HEK293T (cell line): ENCODE measurements around the gene VAX1.
"Not testable (repeated sequence)": the region's sequence is repeated elsewhere in the genome, so short reads cannot be mapped to it uniquely, and the experiment has no call there.

Experiments used
- CTCF ChIA-PET: fragments of 350-600 bp; formaldehyde crosslinking; extraction: SDS; loops from one replicate; lab custom pipeline; 2021; ENCODE audit warnings: antibody characterized with exemption, inconsistent platforms; lab: Yijun Ruan, JAX
- POLR2A ChIA-PET: fragments of 350-600 bp; formaldehyde crosslinking; extraction: SDS; loops from one replicate; lab custom pipeline; 2020; ENCODE audit warnings: antibody characterized with exemption, inconsistent platforms; lab: Yijun Ruan, JAX
- DNase-seq: peaks from one replicate; pipeline ENCODE4 v3.0.0; 2012; ENCODE audit warnings: mixed read lengths; ENCODE audit errors: extremely low spot score
- BHLHE40 ChIP-seq: fragments of 450-650 bp; IDR thresholded peaks from 2 replicates; pipeline ENCODE4 v1.6.1; 2016; ENCODE audit warnings: mild to moderate bottlenecking, moderate library complexity, borderline replicate concordance
- CTBP1 ChIP-seq: fragments of 450-650 bp; IDR thresholded peaks from 2 replicates; pipeline ENCODE4 v1.6.1; 2016; ENCODE audit warnings: borderline replicate concordance
- ELF4 ChIP-seq: fragments of 450-650 bp; IDR thresholded peaks from 2 replicates; pipeline ENCODE4 v1.6.1; 2017; ENCODE audit warnings: antibody characterized with exemption
- FOXA1 ChIP-seq: fragments of 450-650 bp; IDR thresholded peaks from 2 replicates; pipeline ENCODE4 v1.6.1; 2016; ENCODE audit warnings: mild to moderate bottlenecking
- FOXK2 ChIP-seq: fragments of 450-650 bp; IDR thresholded peaks from 2 replicates; pipeline ENCODE4 v1.6.1; 2016; ENCODE audit warnings: mild to moderate bottlenecking
- FOXM1 ChIP-seq: fragments of 450-650 bp; IDR thresholded peaks from 2 replicates; pipeline ENCODE4 v1.6.1; 2017; ENCODE audit warnings: mild to moderate bottlenecking, borderline replicate concordance
- HDGF ChIP-seq: fragments of 450-650 bp; IDR thresholded peaks from 2 replicates; pipeline ENCODE4 v1.6.1; 2017; ENCODE audit warnings: antibody characterized with exemption, borderline replicate concordance
- L3MBTL2 ChIP-seq: fragments of 450-650 bp; conservative IDR thresholded peaks from 2 replicates; pipeline ENCODE4 v1.6.1; 2016; ENCODE audit warnings: mild to moderate bottlenecking
- LEF1 ChIP-seq: fragments of 450-650 bp; IDR thresholded peaks from 2 replicates; pipeline ENCODE4 v1.6.1; 2017; ENCODE audit warnings: mild to moderate bottlenecking, borderline replicate concordance
- NFRKB ChIP-seq: fragments of 450-650 bp; IDR thresholded peaks from 2 replicates; pipeline ENCODE4 v1.6.1; 2016; ENCODE audit warnings: mild to moderate bottlenecking, moderate library complexity
- PKNOX1 ChIP-seq: fragments of 450-650 bp; IDR thresholded peaks from 2 replicates; pipeline ENCODE4 v1.6.1; 2016
- SP1 ChIP-seq: fragments of 450-650 bp; IDR thresholded peaks from 2 replicates; pipeline ENCODE4 v1.6.1; 2017
- SUZ12 ChIP-seq: fragments of 450-650 bp; IDR thresholded peaks from 2 replicates; pipeline ENCODE4 v1.6.1; 2016; ENCODE audit warnings: mild to moderate bottlenecking
- TARDBP ChIP-seq: fragments of 450-650 bp; IDR thresholded peaks from 2 replicates; pipeline ENCODE4 v1.6.1; 2016

Gene VAX1

GRCh38 chr10:117087521-117087920 lies 50.5 kb downstream of the VAX1 start:
- POLR2A ChIA-PET = no interaction called here
- CTCF ChIA-PET = interaction anchor here (1.2 kb wide), 1 partner anchor 25 kb away, joined by 4 read pairs; no protein-coding TSS in a partner anchor
- DNase-seq = no peak
- TF ChIP-seq SP1 = no peak
- no peak for TF ChIP-seq TARDBP
- no peak for TF ChIP-seq BHLHE40
- no peak for TF ChIP-seq NFRKB
- no peak for TF ChIP-seq CTBP1
- TF ChIP-seq ELF4 = no peak
- no peak for TF ChIP-seq FOXA1
- no peak for TF ChIP-seq L3MBTL2
- no peak for TF ChIP-seq LEF1
- TF ChIP-seq HDGF = no peak
- TF ChIP-seq FOXK2 = no peak
- TF ChIP-seq PKNOX1 = no peak

GRCh38 chr10:117086546-117086945 lies 51.5 kb downstream of the VAX1 start:
- ChIA-PET CTCF (no interaction called here), POLR2A (no interaction called here)
- TF ChIP-seq LEF1 (no peak), CTBP1 (no peak), FOXM1 (no peak), FOXA1 (no peak), SUZ12 (no peak), ELF4 (no peak)
- no peak for DNase-seq

- not testable (repeated sequence) for DNase-seq
- ChIA-PET POLR2A (interaction anchor here (0.6 kb wide), 1 partner anchor 74 kb away, joined by 3 read pairs; no protein-coding TSS in a partner anchor), CTCF (interaction anchor here (0.7 kb wide), 1 partner anchor 83 kb away, joined by 3 read pairs; no protein-coding TSS in a partner anchor)
- TF ChIP-seq L3MBTL2 = 0 out of 2 replicates have a peak, but pooled peaks have one; percentile 57
Observed at GRCh38 chr10:117084421-117085246, 53.4 kb downstream of the VAX1 start.
